ENCODE measurements around the gene DNAH3.
"Not testable (repeated sequence)": the region's sequence is repeated elsewhere in the genome, so short reads cannot be mapped to it uniquely, and the experiment has no call there.

The DNAH3 gene, protein sequence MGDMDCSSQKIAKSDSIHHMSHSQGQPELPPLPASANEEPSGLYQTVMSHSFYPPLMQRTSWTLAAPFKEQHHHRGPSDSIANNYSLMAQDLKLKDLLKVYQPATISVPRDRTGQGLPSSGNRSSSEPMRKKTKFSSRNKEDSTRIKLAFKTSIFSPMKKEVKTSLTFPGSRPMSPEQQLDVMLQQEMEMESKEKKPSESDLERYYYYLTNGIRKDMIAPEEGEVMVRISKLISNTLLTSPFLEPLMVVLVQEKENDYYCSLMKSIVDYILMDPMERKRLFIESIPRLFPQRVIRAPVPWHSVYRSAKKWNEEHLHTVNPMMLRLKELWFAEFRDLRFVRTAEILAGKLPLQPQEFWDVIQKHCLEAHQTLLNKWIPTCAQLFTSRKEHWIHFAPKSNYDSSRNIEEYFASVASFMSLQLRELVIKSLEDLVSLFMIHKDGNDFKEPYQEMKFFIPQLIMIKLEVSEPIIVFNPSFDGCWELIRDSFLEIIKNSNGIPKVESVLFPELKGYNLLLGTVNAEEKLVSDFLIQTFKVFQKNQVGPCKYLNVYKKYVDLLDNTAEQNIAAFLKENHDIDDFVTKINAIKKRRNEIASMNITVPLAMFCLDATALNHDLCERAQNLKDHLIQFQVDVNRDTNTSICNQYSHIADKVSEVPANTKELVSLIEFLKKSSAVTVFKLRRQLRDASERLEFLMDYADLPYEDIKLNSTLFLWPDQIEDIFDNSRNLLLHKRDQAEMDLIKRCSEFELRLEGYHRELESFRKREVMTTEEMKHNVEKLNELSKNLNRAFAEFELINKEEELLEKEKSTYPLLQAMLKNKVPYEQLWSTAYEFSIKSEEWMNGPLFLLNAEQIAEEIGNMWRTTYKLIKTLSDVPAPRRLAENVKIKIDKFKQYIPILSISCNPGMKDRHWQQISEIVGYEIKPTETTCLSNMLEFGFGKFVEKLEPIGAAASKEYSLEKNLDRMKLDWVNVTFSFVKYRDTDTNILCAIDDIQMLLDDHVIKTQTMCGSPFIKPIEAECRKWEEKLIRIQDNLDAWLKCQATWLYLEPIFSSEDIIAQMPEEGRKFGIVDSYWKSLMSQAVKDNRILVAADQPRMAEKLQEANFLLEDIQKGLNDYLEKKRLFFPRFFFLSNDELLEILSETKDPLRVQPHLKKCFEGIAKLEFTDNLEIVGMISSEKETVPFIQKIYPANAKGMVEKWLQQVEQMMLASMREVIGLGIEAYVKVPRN (N-terminal part only)

DNA sequence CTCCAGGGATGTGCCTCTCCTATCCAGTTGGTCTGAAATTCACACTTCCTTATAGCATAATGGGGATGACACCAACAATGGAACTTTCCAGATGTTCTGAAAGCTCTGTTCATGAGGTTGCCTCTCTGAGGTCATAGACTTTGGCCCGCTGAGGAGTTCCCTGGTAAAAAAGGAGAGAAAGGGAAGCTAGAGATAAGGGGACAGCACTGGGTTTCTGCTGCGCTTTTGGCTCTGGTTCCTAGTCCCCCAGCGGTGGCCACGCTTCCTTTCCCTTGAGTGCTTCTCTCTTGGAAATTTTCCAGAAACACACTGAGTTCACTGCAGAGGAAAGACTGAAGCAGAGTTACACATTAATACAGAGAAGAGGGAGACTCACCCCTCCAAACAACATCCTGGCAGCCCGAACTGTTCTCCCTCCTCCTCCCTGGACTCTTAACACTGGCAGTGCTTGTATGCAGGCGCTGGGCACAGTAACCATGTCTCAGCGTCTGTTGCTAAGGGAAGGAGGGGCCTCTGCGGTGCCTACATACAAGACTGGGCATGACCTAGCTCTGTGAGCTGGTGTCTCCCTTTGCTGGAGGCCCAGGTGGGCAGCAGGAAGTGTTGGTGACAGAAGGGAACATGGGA is at the start of gene DNAH3:
Gene DNAH3 (minus strand): TSS at position 472 of the 627 bp plus-strand sequence. CDS start 527 bp downstream, outside the sequence.
- no peak for DNase-seq

DNA sequence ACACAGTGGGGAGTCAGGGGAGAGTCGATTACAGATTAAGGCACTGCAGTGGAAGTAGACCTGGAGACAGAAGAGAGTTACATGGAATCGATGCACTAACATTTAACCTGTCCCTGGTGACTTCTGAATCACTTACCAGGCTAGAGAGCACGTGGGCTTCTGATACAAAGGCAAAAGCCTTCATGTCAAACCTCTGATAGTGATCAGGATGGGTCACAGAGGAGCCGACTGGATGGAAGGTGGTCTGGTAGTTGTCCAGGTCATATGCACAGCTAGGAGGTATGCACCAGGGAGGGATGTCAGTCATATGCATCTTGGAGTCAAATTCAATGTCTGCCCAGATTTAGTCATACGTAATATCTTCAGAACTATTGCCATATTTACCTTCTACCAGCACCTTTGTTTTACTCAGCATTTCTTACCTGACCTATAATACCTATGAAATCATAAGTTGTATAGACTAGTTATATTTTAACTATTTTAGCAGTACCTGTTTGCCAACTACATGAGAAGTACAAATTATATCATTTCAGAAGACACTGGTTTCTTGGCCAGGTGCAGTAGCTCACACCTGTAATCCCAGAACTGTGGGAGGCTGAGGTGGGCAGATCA is 49.1 kb upstream of the DNAH3 start:
- DNase-seq = no peak

GRCh38 chr16:21197621-21198020 is 47.0 kb upstream of the DNAH3 start:
- no peak for DNase-seq

- DNase-seq = no peak
Observed at GRCh38 chr16:21197112-21197511, 46.5 kb upstream of the DNAH3 start.

- DNase-seq = not testable (repeated sequence)
Observed at GRCh38 chr16:21195330-21195729, 44.7 kb upstream of the DNAH3 start.

GRCh38 chr16:21194771-21195301 is 44.2 kb upstream of the DNAH3 start:
- DNase-seq = no peak

DNA sequence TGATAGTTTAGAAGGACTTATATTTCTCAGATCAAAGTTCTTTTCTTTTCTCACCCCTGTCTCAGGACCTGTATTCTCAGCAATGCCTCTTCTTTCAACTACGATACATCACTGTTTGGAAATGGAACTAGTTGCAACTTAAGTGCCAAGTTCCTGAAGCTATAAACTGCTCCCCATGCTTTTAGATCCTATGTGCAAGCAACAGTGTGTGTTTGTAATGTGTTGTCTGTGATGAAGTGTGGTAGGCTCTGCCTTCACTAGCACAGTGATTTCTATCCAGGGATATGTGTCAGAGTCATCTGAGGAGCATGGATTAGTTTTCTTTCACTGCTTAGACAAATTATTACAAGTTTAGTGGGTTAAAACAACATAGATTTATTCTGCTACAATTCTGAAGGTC is 42.3 kb upstream of the DNAH3 start:
- DNase-seq = no peak

DNA sequence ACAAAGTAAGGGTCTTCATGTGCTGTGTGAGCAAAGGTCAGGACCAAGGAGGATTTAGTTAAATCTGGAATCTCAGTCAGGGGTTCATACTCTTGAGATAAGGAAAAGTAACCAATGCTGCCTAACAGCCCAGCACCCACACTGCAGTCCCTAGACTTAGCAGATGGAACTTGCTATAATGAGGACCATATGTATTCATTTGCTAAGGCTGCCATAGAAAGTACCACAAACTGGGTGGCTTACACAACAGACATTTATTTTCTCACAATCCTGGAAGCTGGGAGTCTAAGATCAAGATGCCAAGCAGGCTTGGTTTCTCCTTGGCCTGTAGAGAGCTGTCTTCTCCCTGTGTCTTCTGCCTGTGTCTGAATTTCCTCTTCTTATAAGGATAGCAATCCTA is 40.0 kb upstream of the DNAH3 start:
- DNase-seq = no peak

- no peak for DNase-seq
Observed at GRCh38 chr16:21190013-21190412, 39.4 kb upstream of the DNAH3 start.

- DNase-seq = no peak
Observed at GRCh38 chr16:21189311-21189710, 38.7 kb upstream of the DNAH3 start.

DNA sequence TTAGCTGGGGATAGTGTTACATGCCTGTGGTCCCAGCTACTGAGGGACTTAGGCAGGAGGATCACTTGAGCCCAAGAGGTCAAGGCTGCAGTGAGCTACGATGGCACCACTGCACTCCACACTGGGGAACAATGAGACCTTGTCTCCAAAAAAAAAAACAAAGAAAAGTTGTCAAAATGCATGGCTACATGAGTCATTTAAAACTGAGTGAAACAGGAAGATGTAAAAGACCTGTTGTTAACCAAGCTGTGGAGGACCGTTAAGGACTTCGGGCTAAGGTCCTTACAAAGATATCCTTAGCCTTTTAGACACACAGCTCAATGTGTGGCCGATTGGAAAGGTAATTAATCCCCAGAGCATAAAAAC is 35.7 kb upstream of the DNAH3 start:
- DNase-seq = no peak

DNA sequence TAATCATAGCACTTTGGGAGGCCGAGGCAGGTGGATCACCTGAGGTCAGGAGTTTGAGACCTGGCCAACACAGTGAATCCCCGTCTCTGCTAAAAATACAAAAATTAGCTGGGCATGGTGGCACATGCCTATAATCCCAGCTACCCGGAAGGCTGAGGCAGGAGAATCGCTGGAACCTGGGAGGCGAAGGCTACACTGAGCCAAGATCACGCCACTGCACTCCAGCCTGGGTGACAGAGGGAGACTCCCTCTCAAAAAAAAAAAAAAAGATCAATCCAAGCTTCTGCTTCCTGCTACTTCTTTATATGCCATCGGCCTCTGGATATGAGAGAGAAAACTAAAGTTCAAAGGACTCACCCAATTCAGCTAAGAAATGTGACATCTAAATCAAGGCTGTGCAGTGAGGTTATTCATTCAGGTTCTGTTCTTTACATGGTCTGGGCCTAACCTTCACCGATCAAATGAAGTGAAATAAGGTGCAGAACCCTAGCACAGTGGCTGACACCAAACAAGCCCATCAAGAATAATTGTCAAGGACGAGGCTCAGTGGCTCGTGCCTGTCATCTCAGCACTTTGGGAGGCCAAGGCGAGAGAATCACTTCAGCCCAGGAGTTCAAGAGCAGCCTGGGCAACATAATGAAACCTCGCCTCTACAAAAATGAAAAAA is 35.1 kb upstream of the DNAH3 start:
- no peak for DNase-seq

DNA sequence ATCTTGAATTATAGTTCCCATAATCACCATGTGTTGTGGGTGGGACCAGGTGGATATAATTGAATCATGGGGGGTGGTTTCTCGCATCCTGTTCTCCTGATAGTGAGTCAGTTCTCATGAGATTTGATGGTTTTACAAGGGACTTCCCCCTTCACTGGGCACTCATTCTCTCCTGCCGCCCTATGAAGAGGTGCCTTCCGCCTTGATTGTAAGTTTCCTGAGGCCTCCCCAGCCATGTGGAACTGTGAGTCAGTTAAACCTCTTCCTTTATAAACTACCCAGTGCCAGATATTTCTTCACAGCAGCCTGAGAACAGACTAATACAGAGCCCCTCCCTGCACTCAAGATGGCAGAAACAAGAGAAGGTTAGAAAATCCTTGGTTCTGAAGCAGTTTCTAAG is 34.2 kb upstream of the DNAH3 start:
- DNase-seq = no peak

DNA sequence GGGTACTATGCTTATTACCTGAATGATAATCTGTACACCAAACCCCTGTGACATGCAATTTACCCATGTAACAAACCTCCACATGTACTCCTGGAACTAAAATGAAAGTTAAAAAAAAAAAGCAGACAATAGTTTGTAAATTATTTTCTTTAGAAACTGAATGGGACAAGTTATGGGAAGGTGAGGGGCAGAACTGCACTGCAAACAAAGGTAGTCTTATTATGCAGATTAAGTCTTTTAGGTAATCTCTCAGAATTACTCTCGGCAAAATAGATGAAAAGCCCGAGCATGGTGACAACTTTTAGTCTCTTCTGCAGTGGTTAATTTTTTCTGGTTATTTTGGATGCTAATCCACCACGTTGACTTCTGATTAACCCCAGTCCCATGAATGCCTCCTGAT is 33.3 kb upstream of the DNAH3 start:
- DNase-seq = no peak

DNA sequence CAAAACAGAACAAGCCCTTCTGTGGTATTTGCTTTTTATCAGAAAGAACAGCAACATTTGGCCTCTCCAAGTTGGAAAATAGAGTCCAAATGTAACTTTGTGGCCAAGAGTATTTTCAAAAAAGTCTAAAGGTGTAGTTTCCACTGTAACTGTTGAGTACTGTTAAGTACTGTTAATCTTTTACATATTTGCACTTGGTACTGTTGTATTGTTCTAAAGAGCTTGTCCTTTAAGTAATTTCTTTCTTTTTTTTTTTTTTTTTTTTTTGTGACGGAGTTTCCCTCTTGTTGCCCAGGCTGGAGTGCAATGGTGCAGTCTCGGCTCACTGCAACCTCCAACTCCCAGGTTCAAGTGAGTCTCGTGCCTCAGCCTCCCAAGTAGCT is 29.3 kb upstream of the DNAH3 start:
- DNase-seq = no peak

- DNase-seq = no peak
Observed at GRCh38 chr16:21179126-21179982, 28.7 kb upstream of the DNAH3 start.

DNA sequence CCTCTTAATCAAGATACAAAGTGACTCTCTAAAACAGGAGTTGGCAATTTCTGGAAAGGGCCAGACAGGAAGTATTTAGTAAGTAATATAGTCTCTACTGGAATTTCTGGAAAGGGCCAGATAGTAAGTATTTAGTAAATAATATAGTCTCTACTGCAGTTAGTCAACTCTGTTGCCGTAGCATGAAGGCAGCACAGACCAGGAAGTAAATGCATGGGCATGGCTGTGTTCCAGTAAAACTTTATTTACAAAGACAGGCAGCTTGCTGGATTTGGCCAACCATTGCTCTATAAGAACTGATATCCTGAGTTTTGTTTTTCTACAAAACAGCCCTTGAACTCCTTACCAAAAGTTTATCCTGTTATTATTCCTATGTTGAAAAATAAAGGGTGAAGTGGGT is 24.8 kb upstream of the DNAH3 start:
- no peak for DNase-seq

DNA sequence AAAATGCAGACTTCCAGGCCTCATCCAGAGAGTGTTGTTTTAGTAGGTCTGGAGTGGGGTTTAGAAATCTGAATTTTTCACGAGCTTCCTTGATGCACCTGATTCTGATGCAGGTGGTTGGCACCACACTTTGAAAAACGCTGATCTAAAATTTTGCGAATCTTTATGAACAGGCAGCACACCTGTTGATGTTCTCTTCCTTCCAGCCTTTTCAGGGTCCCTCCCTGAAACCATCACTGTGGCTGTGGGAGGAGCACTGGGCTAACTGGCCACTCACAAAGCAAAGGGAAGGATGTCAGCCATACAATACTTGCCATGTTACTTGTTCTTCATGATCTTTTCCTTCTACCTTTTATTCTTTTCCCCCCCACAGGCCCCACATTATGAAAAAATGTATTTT is 22.0 kb upstream of the DNAH3 start:
- DNase-seq = no peak

GRCh38 chr16:21170116-21170515 is 19.5 kb upstream of the DNAH3 start:
- not testable (repeated sequence) for DNase-seq

All from C1 segment of cervical spinal cord (tissue), 14 donors.